ENCODE measurements around the gene RGS14. TPM values are rescaled to one million over a fixed set of nuclear protein-coding genes. Genes with fewer than 3 reads are reported as not detected.
"Not testable (repeated sequence)": the region's sequence is repeated elsewhere in the genome, so short reads cannot be mapped to it uniquely, and the experiment has no call there.

The RGS14 gene
- total RNA-seq, 2 donors from 2014 or later = 41.3 to 50.8 TPM

DNA sequence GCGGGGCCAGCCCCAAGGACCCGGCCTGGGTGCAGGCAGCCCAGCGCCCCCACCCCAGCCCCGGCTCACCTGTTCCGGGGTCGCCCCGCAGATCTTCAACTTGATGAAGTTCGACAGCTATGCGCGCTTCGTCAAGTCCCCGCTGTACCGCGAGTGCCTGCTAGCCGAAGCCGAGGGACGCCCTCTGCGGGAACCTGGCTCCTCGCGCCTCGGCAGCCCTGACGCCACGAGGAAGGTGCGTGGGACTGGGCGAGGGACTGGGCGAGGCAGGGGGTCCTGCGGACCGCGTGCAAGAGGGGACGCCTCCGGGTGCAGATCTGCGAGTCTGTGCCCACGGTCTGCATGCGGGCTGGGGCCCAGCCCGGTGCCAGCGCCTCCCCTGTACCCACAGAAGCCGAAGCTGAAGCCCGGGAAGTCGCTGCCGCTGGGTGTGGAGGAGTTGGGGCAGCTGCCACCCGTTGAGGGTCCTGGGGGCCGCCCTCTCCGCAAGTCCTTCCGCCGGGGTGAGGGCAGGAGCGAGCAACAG, 9.7 kb downstream of the RGS14 start:
- no peaks in the 10 kb centered on the region for H3K9me3 Mint-ChIP-seq

DNA sequence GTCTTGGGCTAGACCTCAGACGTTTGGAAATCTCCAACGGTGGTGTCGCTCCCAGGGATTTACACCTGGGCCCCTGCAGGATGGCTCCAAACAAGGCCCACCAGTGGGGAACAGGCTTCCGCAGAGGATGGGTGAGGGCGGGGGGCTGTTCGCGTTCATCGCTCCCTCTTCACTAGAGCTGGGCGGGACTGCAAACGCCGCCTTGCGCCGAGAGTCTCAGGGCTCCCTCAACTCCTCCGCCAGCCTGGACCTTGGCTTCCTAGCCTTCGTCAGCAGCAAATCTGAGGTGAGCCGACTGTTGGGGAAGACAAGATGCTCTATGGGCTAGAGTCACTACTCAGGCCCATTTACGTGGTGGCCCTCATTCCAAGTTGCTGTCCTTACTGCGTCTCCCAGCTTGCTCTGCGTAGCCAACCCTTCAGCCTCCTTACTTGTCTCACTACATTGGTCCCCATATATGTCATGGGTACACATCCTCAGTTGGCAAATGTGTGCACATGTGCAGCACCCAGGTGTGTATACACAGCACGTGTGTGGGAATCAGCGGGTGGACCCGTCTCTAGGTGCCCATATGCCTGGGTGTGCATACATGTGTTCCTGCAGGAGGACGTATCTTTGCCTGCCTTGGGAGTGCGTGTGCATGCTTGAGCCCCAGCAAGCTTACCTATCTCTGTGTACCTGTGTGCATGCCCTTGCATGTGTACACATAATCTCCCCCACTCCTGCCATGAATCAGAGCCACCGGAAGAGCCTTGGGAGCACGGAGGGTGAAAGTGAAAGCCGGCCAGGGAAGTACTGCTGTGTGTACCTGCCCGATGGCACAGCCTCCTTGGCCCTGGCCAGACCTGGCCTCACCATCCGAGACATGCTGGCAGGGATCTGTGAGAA, 10.5 kb downstream of the RGS14 start:
- Mint-ChIP-seq H3K4me3 (no peak overlapping the region), H3K27ac (no peak overlapping the region), H3K36me3 (ENCODE audit: insufficient read depth in 2 of 2) (peaks cover 7 to 8% of the 10 kb centered on the region in 2 donors), H3K4me1 (ENCODE audit: low read depth) (peaks cover 71% of the 10 kb centered on the region), H3K27me3 (ENCODE audit: low read depth) (no peaks in the 10 kb centered on the region), H3K9me3 (no peaks in the 10 kb centered on the region)
- DNase-seq (no peak), ATAC-seq (replicated peaks in 1 of 2) (no peak)

More for the DNA sequence above, 9.7 kb downstream of the RGS14 start:
- Mint-ChIP-seq H3K36me3 (ENCODE audit: insufficient read depth in 2 of 2) (peaks cover 7 to 8% of the 10 kb centered on the region in 2 donors), H3K4me3 (no peak overlapping the region), H3K27ac (no peak overlapping the region), H3K4me1 (ENCODE audit: low read depth) (peaks cover 69% of the 10 kb centered on the region), H3K27me3 (ENCODE audit: low read depth) (no peaks in the 10 kb centered on the region)
- ATAC-seq (replicated peaks in 1 of 2) = no peak
- DNase-seq = no peak

DNA sequence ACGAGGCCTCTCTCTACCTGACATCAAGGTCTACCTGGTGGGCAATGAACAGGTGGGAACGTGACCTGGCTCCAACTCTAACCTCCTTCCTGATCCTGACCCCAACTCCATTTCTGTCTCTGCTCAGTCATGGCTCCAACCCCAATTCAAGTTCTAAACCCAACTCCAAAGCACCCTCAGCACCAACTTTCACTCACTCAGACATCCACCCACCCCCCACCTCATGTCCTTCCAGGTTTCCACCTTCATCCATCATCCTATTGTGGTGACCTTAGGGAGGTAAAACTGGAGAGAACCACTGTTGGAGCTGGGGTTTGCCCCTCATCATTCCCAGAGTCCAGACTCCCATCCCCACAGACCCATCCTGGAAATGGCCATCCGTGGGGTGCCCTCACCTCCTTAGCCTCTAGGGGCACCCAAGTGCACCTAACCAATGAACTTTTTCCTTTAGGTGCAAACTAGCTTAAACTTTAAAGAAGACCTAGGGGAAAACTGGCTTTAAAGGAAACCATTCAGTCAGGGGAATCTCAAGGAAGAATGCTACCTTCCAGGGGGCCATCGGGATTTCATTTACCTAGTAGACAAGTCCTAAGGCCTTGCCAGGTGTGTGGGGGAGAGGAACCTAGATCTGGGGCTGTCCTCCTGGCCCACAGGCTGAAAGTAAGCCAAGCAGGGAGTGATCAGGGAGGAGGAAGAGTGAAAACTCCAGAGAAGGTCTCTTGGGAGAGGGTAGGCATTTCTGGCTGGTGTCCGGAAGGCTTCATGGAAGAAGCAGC, 11.3 kb downstream of the RGS14 start:
- DNase-seq (peak in 1 of 2 donors; percentile 40), ATAC-seq (replicated peaks in 1 of 2) (no peak)
- peak overlapping the region; percentile 48 for H3K27ac Mint-ChIP-seq
- H3K27me3 Mint-ChIP-seq (ENCODE audit: low read depth) = no peaks in the 10 kb centered on the region
- H3K4me3 Mint-ChIP-seq = peak overlapping the region; percentile 4 to 38
- H3K4me1 Mint-ChIP-seq (ENCODE audit: low read depth) = peaks cover 73% of the 10 kb centered on the region
- no peaks in the 10 kb centered on the region for H3K9me3 Mint-ChIP-seq
- peaks cover 7 to 8% of the 10 kb centered on the region in 2 donors for H3K36me3 Mint-ChIP-seq (ENCODE audit: insufficient read depth in 2 of 2)

DNA sequence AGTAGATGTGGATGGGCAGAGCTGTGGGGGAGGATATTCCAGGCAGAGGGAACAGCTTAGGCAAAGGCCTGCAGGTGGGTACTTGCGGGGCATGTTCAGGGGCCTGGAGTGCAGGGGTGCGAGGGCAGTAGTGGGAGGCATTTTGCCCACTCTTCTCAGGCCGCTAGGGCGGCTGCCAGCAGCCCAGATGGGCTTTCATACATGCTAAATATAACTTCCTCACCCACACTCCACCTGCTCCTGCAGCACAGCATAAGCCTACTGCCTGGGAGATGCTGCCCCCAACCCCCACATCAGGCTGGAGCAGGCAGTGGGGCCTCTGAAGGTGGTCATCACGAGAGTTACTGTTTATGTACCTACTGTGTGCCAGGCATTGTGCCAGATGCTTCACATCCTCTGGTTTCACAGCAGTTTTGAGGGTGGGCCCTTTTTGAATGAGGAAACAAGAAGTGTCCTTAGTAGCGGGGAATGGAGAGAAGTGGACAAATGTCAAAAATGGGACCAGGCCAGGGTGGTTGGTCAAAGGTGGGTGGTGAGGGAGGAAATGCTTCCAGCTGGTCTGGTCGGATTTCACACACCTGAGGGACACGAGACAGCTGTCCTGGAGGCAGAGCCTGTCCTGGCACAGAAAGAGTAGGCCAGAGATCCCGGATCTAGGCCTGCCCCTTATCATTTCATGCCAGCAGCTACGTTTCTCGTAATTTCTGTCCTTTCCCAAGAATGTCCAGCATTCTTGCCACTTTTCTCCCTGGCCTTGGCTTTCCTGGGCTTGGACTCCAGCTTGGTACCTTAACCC, 12.1 kb downstream of the RGS14 start:
- ATAC-seq (replicated peaks in 1 of 2) = no peak
- Mint-ChIP-seq H3K27me3 (ENCODE audit: low read depth) (no peaks in the 10 kb centered on the region), H3K4me3 (no peak overlapping the region), H3K27ac (no peak overlapping the region), H3K36me3 (ENCODE audit: insufficient read depth in 2 of 2) (peaks cover 7 to 8% of the 10 kb centered on the region in 2 donors), H3K4me1 (ENCODE audit: low read depth) (peaks cover 71% of the 10 kb centered on the region), H3K9me3 (no peaks in the 10 kb centered on the region)
- no peak for DNase-seq

DNA sequence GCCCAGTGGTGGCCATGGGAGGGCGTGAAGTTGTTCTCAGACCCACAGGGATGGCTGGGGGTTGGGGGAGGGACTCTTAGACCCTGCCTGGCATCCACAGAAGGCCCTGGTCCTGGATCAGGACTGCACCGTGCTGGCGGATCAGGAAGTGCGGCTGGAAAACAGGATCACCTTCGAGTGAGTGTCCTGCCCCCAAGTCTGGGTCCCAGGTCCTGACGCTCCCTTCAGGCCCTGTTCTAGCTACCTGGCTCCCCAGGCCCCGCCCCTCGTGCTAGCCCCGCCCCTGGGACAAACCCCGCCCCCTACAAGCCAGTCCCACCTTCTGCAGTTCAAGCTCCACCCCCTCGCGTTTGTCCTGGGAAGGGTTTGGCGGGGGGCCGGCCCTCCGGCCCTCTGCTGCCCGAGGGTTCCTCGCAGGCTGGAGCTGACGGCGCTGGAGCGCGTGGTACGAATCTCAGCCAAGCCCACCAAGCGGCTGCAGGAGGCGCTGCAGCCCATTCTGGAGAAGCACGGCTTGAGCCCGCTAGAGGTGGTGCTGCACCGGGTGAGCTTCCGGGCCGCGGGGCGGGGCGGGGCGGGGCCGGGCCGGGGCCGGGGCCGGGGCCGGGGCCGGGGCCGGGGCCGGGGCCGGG, 12.9 kb downstream of the RGS14 start:
- peaks cover 7 to 8% of the 10 kb centered on the region in 2 donors for H3K36me3 Mint-ChIP-seq (ENCODE audit: insufficient read depth in 2 of 2)
- DNase-seq (peak; percentile 60 to 82), ATAC-seq (replicated peaks in 1 of 2) (peak; percentile 68 to 87)
- H3K9me3 Mint-ChIP-seq = no peaks in the 10 kb centered on the region
- no peaks in the 10 kb centered on the region for H3K27me3 Mint-ChIP-seq (ENCODE audit: low read depth)
- no peak overlapping the region for H3K27ac Mint-ChIP-seq
- peak overlapping the region; percentile 53 to 81 for H3K4me3 Mint-ChIP-seq
- peaks cover 67% of the 10 kb centered on the region for H3K4me1 Mint-ChIP-seq (ENCODE audit: low read depth)

DNA sequence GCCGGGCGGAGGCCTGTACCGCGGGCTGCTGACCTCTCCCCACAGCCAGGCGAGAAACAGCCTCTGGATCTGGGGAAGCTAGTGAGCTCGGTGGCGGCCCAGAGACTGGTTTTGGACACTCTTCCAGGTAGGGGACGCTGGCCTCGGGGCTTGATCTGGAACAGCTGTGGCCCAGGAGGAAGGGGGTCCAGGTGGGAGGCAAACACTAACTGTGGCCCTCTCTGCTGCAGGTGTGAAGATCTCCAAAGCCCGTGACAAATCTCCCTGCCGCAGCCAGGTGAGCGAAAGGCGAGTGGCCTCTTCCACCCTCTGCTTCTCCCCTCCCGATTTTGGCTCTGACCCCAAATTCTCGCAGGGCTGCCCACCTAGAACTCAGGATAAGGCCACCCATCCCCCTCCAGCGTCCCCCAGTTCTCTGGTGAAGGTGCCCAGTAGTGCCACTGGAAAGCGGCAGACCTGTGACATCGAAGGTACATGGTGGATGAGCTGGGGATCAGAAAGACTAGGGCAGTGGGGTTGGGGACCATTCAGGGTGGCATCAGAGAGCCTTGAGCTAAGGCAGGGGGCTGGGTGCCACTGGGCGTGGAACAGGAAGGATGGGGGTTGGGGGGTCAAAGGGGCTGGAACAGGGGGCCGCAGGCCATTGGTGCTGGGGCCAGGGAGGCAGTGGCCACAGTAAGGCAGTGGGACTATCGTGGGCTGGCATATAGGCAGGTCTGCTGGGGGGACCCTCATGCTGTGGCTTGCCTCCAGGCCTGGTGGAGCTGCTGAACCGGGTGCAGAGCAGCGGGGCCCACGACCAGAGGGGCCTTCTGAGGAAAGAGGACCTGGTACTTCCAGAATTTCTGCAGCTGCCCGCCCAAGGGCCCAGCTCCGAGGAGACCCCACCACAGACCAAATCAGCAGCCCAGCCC, 13.7 kb downstream of the RGS14 start:
- ATAC-seq (replicated peaks in 1 of 2) = no peak
- peaks cover 60% of the 10 kb centered on the region for H3K4me1 Mint-ChIP-seq (ENCODE audit: low read depth)

DNA sequence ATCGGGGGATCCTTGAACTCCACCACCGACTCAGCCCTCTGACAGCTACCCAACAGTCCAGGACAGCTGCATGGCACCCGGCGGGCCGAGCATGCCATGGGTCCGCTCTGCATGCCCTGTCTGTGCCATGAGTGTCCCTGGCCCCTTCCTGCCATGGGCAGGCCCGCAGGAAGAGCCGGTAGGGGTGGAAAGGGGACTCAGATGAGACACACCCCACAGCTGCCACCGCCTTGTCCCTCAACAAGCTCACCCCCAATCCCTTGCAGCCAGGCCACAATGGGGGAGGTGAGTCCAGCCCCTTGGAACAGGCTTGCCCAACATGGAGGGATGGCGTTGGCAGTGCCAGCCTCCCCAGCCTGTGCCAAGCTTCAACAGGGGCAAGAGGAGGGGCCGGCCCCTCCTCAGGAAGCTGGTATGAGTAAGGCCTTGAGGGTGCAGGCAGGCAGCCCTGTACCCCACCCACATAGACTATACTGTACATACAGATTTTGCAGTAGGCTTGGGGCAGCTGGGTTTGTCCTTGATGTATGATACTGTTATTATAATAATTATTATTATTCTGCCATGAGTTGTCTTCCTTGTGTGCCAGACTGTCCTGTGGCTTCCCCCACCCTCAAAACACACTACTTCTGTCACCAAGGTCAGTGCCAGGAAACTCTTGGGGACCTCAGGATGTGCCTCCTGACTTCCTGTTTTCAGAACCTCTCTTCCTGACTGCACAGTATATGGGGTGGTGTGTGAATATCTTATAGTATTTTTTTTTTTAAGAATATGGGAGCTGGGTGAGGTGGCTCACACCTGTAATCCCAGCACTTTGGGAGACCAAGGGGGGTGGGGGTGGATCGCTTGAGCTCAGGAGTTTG, 14.5 kb downstream of the RGS14 start:
- H3K4me3 Mint-ChIP-seq = peak overlapping the region; percentile 39 to 75
- ATAC-seq (replicated peaks in 1 of 2) = peak; percentile 64 to 80
- H3K36me3 Mint-ChIP-seq (ENCODE audit: insufficient read depth in 2 of 2) = peaks cover 4 to 6% of the 10 kb centered on the region in 2 donors
- H3K27ac Mint-ChIP-seq = peak overlapping the region; percentile 68
- H3K9me3 Mint-ChIP-seq = no peaks in the 10 kb centered on the region
- peak; percentile 31 to 40 for DNase-seq
- H3K4me1 Mint-ChIP-seq (ENCODE audit: low read depth) = peaks cover 54% of the 10 kb centered on the region
- no peaks in the 10 kb centered on the region for H3K27me3 Mint-ChIP-seq (ENCODE audit: low read depth)

More for the DNA sequence above, 13.7 kb downstream of the RGS14 start:
- no peak for DNase-seq
- H3K27me3 Mint-ChIP-seq (ENCODE audit: low read depth) = no peaks in the 10 kb centered on the region
- H3K27ac Mint-ChIP-seq = no peak overlapping the region
- H3K36me3 Mint-ChIP-seq (ENCODE audit: insufficient read depth in 2 of 2) = peaks cover 6 to 7% of the 10 kb centered on the region in 2 donors
- no peaks in the 10 kb centered on the region for H3K9me3 Mint-ChIP-seq
- H3K4me3 Mint-ChIP-seq = peak overlapping the region; percentile 39 to 75

DNA sequence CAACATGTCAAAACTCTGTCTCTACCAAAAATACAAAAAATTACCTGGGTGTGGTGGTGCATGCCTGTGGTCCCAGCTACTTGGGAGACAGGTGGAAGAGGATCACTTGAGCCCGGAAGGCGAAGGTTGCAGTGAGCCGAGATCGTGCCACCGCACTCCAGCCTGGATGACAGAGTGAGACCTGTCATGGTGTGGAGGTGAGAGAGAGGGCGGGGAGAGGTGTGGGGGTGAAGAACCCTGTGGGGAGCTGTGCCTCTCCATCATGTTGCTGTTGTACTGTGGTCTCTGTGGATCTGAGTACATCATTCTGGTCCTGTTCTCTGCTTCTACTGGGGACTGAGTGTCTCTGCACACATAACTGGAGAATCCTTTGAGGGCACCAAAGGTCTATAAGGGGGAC, 15.2 kb downstream of the RGS14 start:
- DNase-seq = no peak
- Mint-ChIP-seq H3K36me3 (ENCODE audit: insufficient read depth in 2 of 2) (peaks cover 4 to 6% of the 10 kb centered on the region in 2 donors), H3K4me1 (ENCODE audit: low read depth) (peaks cover 54% of the 10 kb centered on the region), H3K27me3 (ENCODE audit: low read depth) (no peaks in the 10 kb centered on the region), H3K4me3 (peak overlapping the region; percentile 39 to 75), H3K9me3 (no peaks in the 10 kb centered on the region), H3K27ac (peak overlapping the region; percentile 68)
- ATAC-seq (replicated peaks in 1 of 2) = peak; percentile 27 to 48

DNA sequence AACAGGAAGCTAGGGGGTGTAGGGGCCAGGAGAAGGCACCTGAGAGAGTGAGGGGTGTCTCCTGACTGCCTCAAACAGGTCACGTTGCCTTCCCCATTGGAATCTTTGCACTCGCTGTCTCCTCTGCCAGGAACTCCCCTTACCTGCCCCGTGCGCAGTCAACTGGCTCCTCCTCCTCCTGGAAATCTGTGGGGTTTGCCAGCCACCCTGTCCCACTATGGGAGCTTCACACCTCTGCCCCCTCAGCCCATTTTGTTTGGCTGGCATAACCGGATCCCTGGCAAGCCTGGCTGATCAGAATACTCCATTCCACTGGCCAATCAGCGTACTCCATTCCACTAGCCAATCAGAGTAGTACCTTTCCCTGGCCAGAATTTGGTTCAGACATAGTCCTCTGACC, 16.1 kb downstream of the RGS14 start:
- H3K27me3 Mint-ChIP-seq (ENCODE audit: low read depth) = no peaks in the 10 kb centered on the region
- ATAC-seq (replicated peaks in 1 of 2) (no peak), DNase-seq (no peak)
- H3K36me3 Mint-ChIP-seq (ENCODE audit: insufficient read depth in 2 of 2) = peaks cover under 1 to 2% of the 10 kb centered on the region in 2 donors
- H3K9me3 Mint-ChIP-seq = no peaks in the 10 kb centered on the region
- peak overlapping the region in 1 of 2 donors; percentile 32 for H3K4me3 Mint-ChIP-seq
- no peak overlapping the region for H3K27ac Mint-ChIP-seq
- peaks cover 48% of the 10 kb centered on the region for H3K4me1 Mint-ChIP-seq (ENCODE audit: low read depth)

DNA sequence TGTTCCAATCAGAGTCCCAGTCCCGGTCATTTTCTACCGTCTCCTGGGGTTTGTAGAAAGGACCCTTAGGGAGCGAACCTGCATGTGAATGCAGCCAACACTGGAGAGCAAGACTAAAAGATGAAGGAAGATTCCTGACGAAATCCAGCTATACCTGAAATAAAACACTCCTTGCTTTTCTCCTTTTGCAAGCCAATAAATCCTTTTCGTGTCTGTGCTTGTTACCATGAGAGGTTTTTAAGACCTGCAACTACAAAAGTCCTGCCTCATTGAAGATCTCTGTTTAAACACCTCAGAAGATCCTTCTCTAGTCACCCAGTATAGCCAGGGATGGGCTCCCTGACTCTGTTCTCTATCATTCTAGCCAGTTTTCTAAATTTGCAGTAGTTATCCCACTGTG, 16.5 kb downstream of the RGS14 start:
- no peak for DNase-seq
- H3K9me3 Mint-ChIP-seq = no peaks in the 10 kb centered on the region
- peaks cover 48% of the 10 kb centered on the region for H3K4me1 Mint-ChIP-seq (ENCODE audit: low read depth)
- no peak for ATAC-seq (replicated peaks in 1 of 2)
- peak overlapping the region in 1 of 2 donors; percentile 32 for H3K4me3 Mint-ChIP-seq
- H3K36me3 Mint-ChIP-seq (ENCODE audit: insufficient read depth in 2 of 2) = peaks cover 0 to 1% of the 10 kb centered on the region in 2 donors
- no peaks in the 10 kb centered on the region for H3K27me3 Mint-ChIP-seq (ENCODE audit: low read depth)
- no peak overlapping the region for H3K27ac Mint-ChIP-seq

DNA sequence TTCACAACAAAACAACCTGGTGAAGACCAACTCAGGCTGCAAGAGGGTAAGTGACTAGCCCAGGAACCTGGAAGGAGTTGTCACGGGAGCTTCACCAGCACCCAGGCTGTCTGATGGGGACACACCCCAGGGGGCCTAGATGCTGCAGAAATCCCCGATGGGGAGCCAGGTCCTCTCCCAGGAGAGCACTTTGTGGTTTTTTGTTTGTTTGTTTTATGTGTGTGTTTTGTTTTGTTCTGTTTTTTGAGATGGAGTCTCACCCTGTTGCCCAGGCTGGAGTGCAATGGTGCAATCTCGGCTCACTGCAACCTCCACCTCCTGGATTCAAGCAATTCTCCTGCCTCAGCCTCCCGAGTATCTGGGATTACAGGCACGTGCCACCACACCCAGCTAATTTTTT, 17.8 kb downstream of the RGS14 start:
- H3K4me1 Mint-ChIP-seq (ENCODE audit: low read depth) = peaks cover 57% of the 10 kb centered on the region
- not testable (repeated sequence) for ATAC-seq (replicated peaks in 1 of 2); H3K27me3 Mint-ChIP-seq (ENCODE audit: low read depth); H3K9me3 Mint-ChIP-seq; DNase-seq; H3K36me3 Mint-ChIP-seq (ENCODE audit: insufficient read depth in 2 of 2); H3K4me3 Mint-ChIP-seq; H3K27ac Mint-ChIP-seq

Data from activated T-cell treated with anti-CD3 and anti-CD28 coated beads, Interleukin-2, amount 50 U/mL, for 72 hours (primary cell).